Astrocyte of the hippocampus (primary cell): Measurements from ENCODE around the gene CD160.
"Not testable (repeated sequence)": the region's sequence is repeated elsewhere in the genome, so short reads cannot be mapped to it uniquely, and the experiment has no call there.

Experiments used
- DNase-seq: peaks from one replicate; pipeline ENCODE4 v3.0.0; 2011; ENCODE audit warnings: low read depth, low spot score

Gene CD160

GRCh38 chr1:145758575-145758974 lies 39.3 kb downstream of the CD160 start:
- DNase-seq, result no peak

- DNase-seq, result no peak
Measured at GRCh38 chr1:145759721-145760120, 40.4 kb downstream of the CD160 start.

GRCh38 chr1:145760395-145760949 lies 41.2 kb downstream of the CD160 start:
- DNase-seq, result not testable (repeated sequence)

- DNase-seq, result not testable (repeated sequence)
Measured at GRCh38 chr1:145761498-145761897, 42.2 kb downstream of the CD160 start.

- not testable (repeated sequence) for DNase-seq
Measured at GRCh38 chr1:145762001-145762400, 42.7 kb downstream of the CD160 start.

- DNase-seq, result not testable (repeated sequence)
Measured at GRCh38 chr1:145764231-145764940, 45.1 kb downstream of the CD160 start.

- DNase-seq, result not testable (repeated sequence)
Measured at GRCh38 chr1:145765127-145765526, 45.8 kb downstream of the CD160 start.

GRCh38 chr1:145765585-145766360 lies 46.5 kb downstream of the CD160 start:
- DNase-seq, result not testable (repeated sequence)

- DNase-seq, result not testable (repeated sequence)
Measured at GRCh38 chr1:145766926-145767325, 47.6 kb downstream of the CD160 start.

GRCh38 chr1:145768004-145768403 lies 48.7 kb downstream of the CD160 start:
- not testable (repeated sequence) for DNase-seq

GRCh38 chr1:145771056-145771455 lies 51.8 kb downstream of the CD160 start:
- DNase-seq, result no peak

GRCh38 chr1:145773423-145773822 lies 54.1 kb downstream of the CD160 start:
- no peak for DNase-seq

- no peak for DNase-seq
Measured at GRCh38 chr1:145777357-145778145, 58.3 kb downstream of the CD160 start.

GRCh38 chr1:145778146-145778540 lies 58.8 kb downstream of the CD160 start:
- no peak for DNase-seq

- peak; percentile 85 for DNase-seq
Measured at GRCh38 chr1:145782272-145783099, 63.2 kb downstream of the CD160 start.

- no peak for DNase-seq
Measured at GRCh38 chr1:145784409-145784808, 65.1 kb downstream of the CD160 start.

GRCh38 chr1:145785547-145785946 lies 66.2 kb downstream of the CD160 start:
- DNase-seq, result no peak

- DNase-seq, result no peak
Measured at GRCh38 chr1:145786271-145786670, 67.0 kb downstream of the CD160 start.

GRCh38 chr1:145788580-145788979 lies 69.3 kb downstream of the CD160 start:
- DNase-seq, result no peak
